HepG2 (cell line): Measurements from ENCODE around the gene C2orf78. TPM values are rescaled to one million over a fixed set of nuclear protein-coding genes. Genes with fewer than 3 reads are reported as not detected.

Experiments used
- ATAC-seq: fragments of 200-7000 bp; cut with Tn5 transposase; 3 replicates; pipeline ENCODE4 v1.9.1; 2020; ENCODE audit warnings: mild to moderate bottlenecking, moderate library complexity
- BruUV-seq: library from RNA; stranded (reverse); fragments of 400-500 nt; replicated peaks from 2 replicates; lab custom pipeline; 2021; lab: Mats Ljungman, UMichigan
- CTCF ChIA-PET: fragments of 300-600 bp; formaldehyde crosslinking; extraction: SDS; loops from one replicate; lab custom pipeline; 2021; ENCODE audit warnings: low total read pairs, inconsistent platforms, low intra/inter-chr PET ratio; lab: Yijun Ruan, JAX
- POLR2A ChIA-PET: fragments of 350-600 bp; sonication (Branson Sonifier 250); formaldehyde crosslinking; loops from one replicate; lab custom pipeline; 2020; ENCODE audit warnings: antibody characterized with exemption, inconsistent platforms; lab: Yijun Ruan, JAX
- DNase-seq: peaks from one replicate; pipeline ENCODE4 v3.0.0-alpha.2; 2015; ENCODE audit warnings: low spot score
- FAIRE-seq: peaks from 3 replicates; lab custom pipeline; 2011; peaks lifted over from hg19 to GRCh38; lab: Jason Lieb, UNC
- H2AFZ ChIP-seq: one replicate; pipeline ENCODE4 v1.6.1; 2011; ENCODE audit warnings: low read length, inconsistent platforms
- H3K27ac ChIP-seq: fragments of 300-600 bp; 3 replicates; pipeline ENCODE4 v1.8.0; 2011; ENCODE audit warnings: mixed run types, mild to moderate bottlenecking, mixed read lengths, low read length, inconsistent platforms; ENCODE audit not compliant: insufficient read depth; ENCODE audit errors: extremely low read length
- H3K27me3 ChIP-seq, 2 experiments: fragments of 200-600 bp in 1 of 2; 2 replicates in 1 of 2; 3 replicates in 1 of 2; pipeline versions ENCODE4 v1.6.0 to v1.8.0; 2011; ENCODE audit warnings: low read length in 2 of 2, mild to moderate bottlenecking in 2 of 2, moderate library complexity in 2 of 2, inconsistent platforms in 1 of 2; ENCODE audit not compliant: insufficient read depth in 2 of 2, control insufficient read depth in 1 of 2
- H3K36me3 ChIP-seq, 2 experiments: fragments of 200-600 bp in 1 of 2; replicated peaks in 1 of 2; 2 replicates in 1 of 2; 3 replicates in 1 of 2; pipeline versions ENCODE4 v1.5.1 to v1.8.0; 2011; ENCODE audit warnings: low read length in 2 of 2, inconsistent platforms in 1 of 2; ENCODE audit not compliant: insufficient read depth in 2 of 2, control insufficient read depth in 1 of 2
- H3K4me1 ChIP-seq: 2 replicates; pipeline ENCODE4 v1.5.1; 2012; ENCODE audit warnings: low read length, inconsistent platforms; ENCODE audit not compliant: insufficient read depth
- H3K4me2 ChIP-seq: 2 replicates; pipeline ENCODE4 v1.6.0; 2011; ENCODE audit warnings: low read depth, low read length, inconsistent platforms
- H3K4me3 ChIP-seq, 3 experiments: fragments of 200-600 bp in 1 of 3; sonication (generic), shearing (Covaris generic) in 1 of 3; replicated peaks in 1 of 3; 2 replicates each; pipeline ENCODE4 v1.5.1; 2011 to 2016; ENCODE audit warnings: low read length in 3 of 3, inconsistent platforms in 2 of 3, low read depth in 2 of 3, mild to moderate bottlenecking in 2 of 3, control low read depth in 1 of 3, mixed read lengths in 1 of 3; ENCODE audit not compliant: insufficient read depth in 1 of 3
- H3K79me2 ChIP-seq: one replicate; pipeline ENCODE4 v1.6.1; 2011; ENCODE audit warnings: low read length, inconsistent platforms; ENCODE audit not compliant: insufficient read depth
- H3K9ac ChIP-seq: 2 replicates; pipeline ENCODE4 v1.6.0; 2011; ENCODE audit warnings: mild to moderate bottlenecking, low read depth, low read length, inconsistent platforms; ENCODE audit not compliant: insufficient read depth
- H3K9me3 ChIP-seq: 2 replicates; pipeline ENCODE4 v1.5.1; 2012; ENCODE audit warnings: mild to moderate bottlenecking, low read length
- H4K20me1 ChIP-seq: 2 replicates; pipeline ENCODE4 v1.6.0; 2011; ENCODE audit warnings: inconsistent platforms, mild to moderate bottlenecking, low read length, moderate library complexity; ENCODE audit not compliant: insufficient read depth
- ATF7 ChIP-seq, 2 experiments: fragments of 450-650 bp in 1 of 2; sonication (generic) in 1 of 2; formaldehyde crosslinking in 1 of 2; IDR thresholded peaks; 2 replicates each; pipeline versions ENCODE4 v1.4.0 to v1.6.1; 2016 to 2020; ENCODE audit warnings: antibody characterized with exemption in 1 of 2, mild to moderate bottlenecking in 1 of 2, missing genetic modification reagents in 1 of 2
- HOXD1 ChIP-seq: sonication (generic); formaldehyde crosslinking; IDR thresholded peaks from 2 replicates; pipeline ENCODE4 v1.5.0; 2020; ENCODE audit warnings: missing genetic modification reagents
- SIN3B ChIP-seq: fragments of 150-350 bp; IDR thresholded peaks from 2 replicates; pipeline ENCODE4 v1.6.1; 2014; ENCODE audit warnings: low read length
- ZNF451 ChIP-seq: sonication (generic); formaldehyde crosslinking; IDR thresholded peaks from 2 replicates; pipeline ENCODE4 v1.5.0; 2020; ENCODE audit warnings: mild to moderate bottlenecking, missing genetic modification reagents
- ZNF569 ChIP-seq: sonication (generic); formaldehyde crosslinking; IDR thresholded peaks from 2 replicates; pipeline ENCODE4 v1.5.0; 2020; ENCODE audit warnings: mild to moderate bottlenecking, missing genetic modification reagents, moderate library complexity, borderline replicate concordance
- WGBS: methylation state at CpG from one replicate; pipeline ENCODE4 v1.1.6; 2017; ENCODE audit warnings: low lambda C conversion rate; 5-methylcytosine and 5-hydroxymethylcytosine counted together
- in situ Hi-C: cut with HindIII; loops from 2 replicates; pipeline ENCODE4 v1.10.0; 2017; ENCODE audit warnings: low pct_unique_long_range_greater_than_20kb; ENCODE audit not compliant: extremely low pct_ligation_motif_present
- intact Hi-C: fragments of 100-400 bp; cut with micrococcal nuclease; formaldehyde crosslinking; loops from one replicate; pipeline ENCODE4 v1.10.0; 2022; ENCODE audit not compliant: unreplicated experiment
- polyA plus RNA-seq, 8 experiments: library from polyadenylated mRNA; depleted of rRNA in 3 of 8; stranded (reverse) in 7 of 8; unstranded in 1 of 8; fragments of >200 nt; fragmentation: Illumina TruSeq in 4 of 8; extraction: Trizol in 4 of 8; gene quantifications; 2 replicates each; pipeline versions ENCODE4 v1.2.1 to v1.2.3, GENCODE V29; 2011 to 2016; ENCODE audit warnings: low read depth in 4 of 8, missing spikeins in 1 of 8, mixed read lengths in 1 of 8; ENCODE audit not compliant: insufficient read depth in 1 of 8
- total RNA-seq, 5 experiments: library from RNA; depleted of rRNA; stranded (reverse); fragments of >200 nt; fragmentation: Illumina TruSeq; extraction: Trizol; gene quantifications; 2 replicates each; pipeline ENCODE4 v1.2.3, GENCODE V29; 2016; ENCODE audit warnings: low read depth in 1 of 5
- TF ChIP-seq, protein P1 (sequence below): sonication (generic); formaldehyde crosslinking; IDR thresholded peaks from 2 replicates; pipeline ENCODE4 v1.4.0; 2020; ENCODE audit warnings: missing genetic modification reagents

C2orf78 gene
- total and polyA plus RNA-seq, 2 of the 13 experiments (the other 11 are each of a cell fraction or from before 2014, with no cell fraction given) = not detected

- no peak for FAIRE-seq
- peaks cover 19% of the 10 kb centered on the region for H3K4me1 ChIP-seq
- H3K4me3 ChIP-seq = no peak overlapping the region
- no peak for DNase-seq
- no peaks in the 10 kb centered on the region for H3K9me3 ChIP-seq
- intact Hi-C loops = no loop called here
- no TSS peak for BruUV-seq
- in situ Hi-C loops = loop anchor here (25.0 kb wide), 1 partner anchor 299 kb away; the partner anchor contains the start of gene BOLA3
- no peak overlapping the region for H3K27ac ChIP-seq
- 95% methylated on average over 4 of the region's 4 CpGs for WGBS
- H3K4me2 ChIP-seq = no peak overlapping the region
- no peaks in the 10 kb centered on the region for H3K27me3 ChIP-seq
- CTCF ChIA-PET = no interaction called here
- no peak overlapping the region for H2AFZ ChIP-seq
- H3K79me2 ChIP-seq = no peaks in the 10 kb centered on the region
- POLR2A ChIA-PET = interaction anchor here (2.4 kb wide), 1 partner anchor 9 kb away, joined by 15 read pairs; the partner anchor contains the start of gene STAMBP
- TF ChIP-seq ATF7 (IDR thresholded peaks at IDR 0.05) (peak; percentile 87), ATF7 (CRISPR knock-in tag; IDR thresholded peaks at IDR 0.05) (no peak), ZNF451 (CRISPR knock-in tag) (no peak), SIN3B (no peak), ZNF569 (CRISPR knock-in tag) (no peak), HOXD1 (no peak)
- TF ChIP-seq, protein P1, sequence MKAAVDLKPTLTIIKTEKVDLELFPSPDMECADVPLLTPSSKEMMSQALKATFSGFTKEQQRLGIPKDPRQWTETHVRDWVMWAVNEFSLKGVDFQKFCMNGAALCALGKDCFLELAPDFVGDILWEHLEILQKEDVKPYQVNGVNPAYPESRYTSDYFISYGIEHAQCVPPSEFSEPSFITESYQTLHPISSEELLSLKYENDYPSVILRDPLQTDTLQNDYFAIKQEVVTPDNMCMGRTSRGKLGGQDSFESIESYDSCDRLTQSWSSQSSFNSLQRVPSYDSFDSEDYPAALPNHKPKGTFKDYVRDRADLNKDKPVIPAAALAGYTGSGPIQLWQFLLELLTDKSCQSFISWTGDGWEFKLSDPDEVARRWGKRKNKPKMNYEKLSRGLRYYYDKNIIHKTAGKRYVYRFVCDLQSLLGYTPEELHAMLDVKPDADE (CRISPR knock-in tag) = no peak
- H3K9ac ChIP-seq = no peak overlapping the region
- no peak for ATAC-seq
- H4K20me1 ChIP-seq = 0 out of 2 replicates have a peak, but pooled peaks cover 3% of the 10 kb centered on the region
- H3K36me3 ChIP-seq = peaks cover 1 to 27% of the 10 kb centered on the region in 2 experiments; a peak in 4 of 5 replicates
These were observed 54.0 kb downstream of the C2orf78 start for GRCh38 chr2:73837847-73838585.
